HCT116 (cell line): ENCODE measurements around the gene GPRIN2. TPM values are rescaled to one million over a fixed set of nuclear protein-coding genes. Genes with fewer than 3 reads are reported as not detected.
A peak's percentile ranks its signal among the peaks of the same experiment; 100 is the strongest.

ENCODE experiments used
- ATAC-seq: fragments of 200-7000 bp; cut with Tn5 transposase; 2 replicates; pipeline ENCODE4 v1.9.1; 2020; ENCODE audit warnings: mild to moderate bottlenecking, moderate library complexity
- BruUV-seq: library from RNA; stranded (reverse); fragments of 400-500 nt; replicated peaks from 2 replicates; lab custom pipeline; 2021; lab: Mats Ljungman, UMichigan
- CTCF ChIA-PET: fragments of 300-600 bp; sonication (Branson Sonifier 250); formaldehyde crosslinking; loops from one replicate; lab custom pipeline; 2021; ENCODE audit warnings: antibody characterized with exemption; lab: Charles Lee
- POLR2A ChIA-PET: fragments of 300-600, 350-600 bp; sonication (Branson Sonifier 250); formaldehyde crosslinking; loops from one replicate; lab custom pipeline; 2021; ENCODE audit warnings: antibody characterized with exemption; lab: Charles Lee
- RAD21 ChIA-PET, 2 experiments: fragments of 300-600 bp; sonication (Branson Sonifier 250); formaldehyde crosslinking; loops; one replicate each; lab custom pipeline; 2023; ENCODE audit warnings: low total read pairs in 2 of 2; ENCODE audit not compliant: uncharacterized antibody in 2 of 2, unreplicated experiment in 2 of 2, low non-redundant PET in 1 of 2; lab: Charles Lee
- DNase-seq: peaks from one replicate; pipeline ENCODE4 v3.0.0-alpha.2; 2010; ENCODE audit warnings: low read depth, low spot score
- H2AFZ ChIP-seq: fragments of 200-600 bp; shearing (Covaris generic), sonication (generic); 2 replicates; pipeline ENCODE4 v1.6.1; 2017; ENCODE audit warnings: low read depth, mixed run types, mixed read lengths, antibody characterized with exemption, low read length; ENCODE audit not compliant: poor library complexity, severe bottlenecking
- H3K27ac ChIP-seq: 2 replicates; pipeline ENCODE4 v1.5.1; 2012; ENCODE audit warnings: low read depth, low read length
- H3K27me3 ChIP-seq: fragments of 200-600 bp; sonication (generic); 2 replicates; pipeline ENCODE4 v1.6.1; 2016; ENCODE audit warnings: mixed run types, low read length, mixed read lengths; ENCODE audit not compliant: insufficient read depth
- H3K36me3 ChIP-seq, 2 experiments: fragments of 200-500 bp in 1 of 2; fragments of 200-600 bp in 1 of 2; sonication (Bioruptor generic) in 1 of 2; sonication (generic) in 1 of 2; 2 replicates each; pipeline versions ENCODE4 v1.5.1 to v1.6.1; 2014 to 2016; ENCODE audit warnings: low read length in 2 of 2, inconsistent platforms in 1 of 2, mixed read lengths in 1 of 2, mixed run types in 1 of 2; ENCODE audit not compliant: insufficient read depth in 2 of 2, control insufficient read depth in 1 of 2
- H3K4me1 ChIP-seq, 2 experiments: fragments of 200-600 bp in 1 of 2; sonication (generic) in 1 of 2; 2 replicates each; pipeline versions ENCODE4 v1.5.1 to v1.6.1; 2012 to 2017; ENCODE audit warnings: low read length in 2 of 2, inconsistent platforms in 1 of 2, mild to moderate bottlenecking in 1 of 2, mixed read lengths in 1 of 2, mixed run types in 1 of 2, moderate library complexity in 1 of 2; ENCODE audit not compliant: insufficient read depth in 2 of 2, control insufficient read depth in 1 of 2
- H3K4me2 ChIP-seq: fragments of 200-600 bp; sonication (generic); 2 replicates; pipeline ENCODE4 v1.6.1; 2017; ENCODE audit warnings: mixed run types, low read length, mixed read lengths
- H3K4me3 ChIP-seq, 2 experiments: fragments of 200-600 bp in 1 of 2; sonication (generic) in 1 of 2; replicated peaks in 1 of 2; 2 replicates each; pipeline ENCODE4 v1.5.1; 2011 to 2016; ENCODE audit warnings: low read length in 2 of 2, control low read depth in 1 of 2, low read depth in 1 of 2, mild to moderate bottlenecking in 1 of 2, mixed read lengths in 1 of 2, mixed run types in 1 of 2
- H3K79me2 ChIP-seq: fragments of 200-600 bp; sonication (generic); 2 replicates; pipeline ENCODE4 v1.6.1; 2017; ENCODE audit warnings: mild to moderate bottlenecking, mixed run types, low read length, moderate library complexity, mixed read lengths; ENCODE audit not compliant: insufficient read depth
- H3K9ac ChIP-seq: fragments of 200-600 bp; sonication (generic); 2 replicates; pipeline ENCODE4 v1.6.1; 2016; ENCODE audit warnings: low read length, mixed read lengths
- H3K9me2 ChIP-seq: fragments of 200-600 bp; sonication (generic), shearing (Covaris generic); 2 replicates; pipeline ENCODE4 v1.6.1; 2017; ENCODE audit warnings: mixed run types, mild to moderate bottlenecking, moderate library complexity; ENCODE audit not compliant: insufficient read depth
- H3K9me3 ChIP-seq, 2 experiments: fragments of 200-500 bp in 1 of 2; fragments of 200-600 bp in 1 of 2; sonication (Bioruptor generic) in 1 of 2; sonication (generic) in 1 of 2; 2 replicates each; pipeline ENCODE4 v1.6.1; 2014 to 2017; ENCODE audit warnings: low read length in 2 of 2, mixed read lengths in 2 of 2, inconsistent platforms in 1 of 2, low read depth in 1 of 2, mild to moderate bottlenecking in 1 of 2, mixed run types in 1 of 2, moderate library complexity in 1 of 2; ENCODE audit not compliant: control insufficient read depth in 1 of 2, insufficient read depth in 1 of 2
- H4K20me1 ChIP-seq: fragments of 200-600 bp; sonication (generic), shearing (Covaris generic); 2 replicates; pipeline ENCODE4 v1.6.1; 2017; ENCODE audit warnings: mixed run types, mild to moderate bottlenecking, moderate library complexity; ENCODE audit not compliant: insufficient read depth
- CBX3 ChIP-seq: IDR thresholded peaks from 2 replicates; pipeline ENCODE4 v1.6.1; 2012; ENCODE audit warnings: low read depth
- CEBPB ChIP-seq: IDR thresholded peaks from 2 replicates; pipeline ENCODE4 v1.6.1; 2012; ENCODE audit warnings: low read depth
- CTCF ChIP-seq, 3 experiments: fragments of 200-600 bp in 1 of 3; sonication (generic) in 1 of 3; IDR thresholded peaks in 2 of 3; conservative IDR thresholded peaks in 1 of 3; 2 replicates each; pipeline ENCODE4 v1.5.1; 2012 to 2017; ENCODE audit warnings: low read depth in 2 of 3, low read length in 2 of 3, antibody characterized with exemption in 1 of 3, borderline replicate concordance in 1 of 3, control low read depth in 1 of 3, mild to moderate bottlenecking in 1 of 3, mixed read lengths in 1 of 3, mixed run types in 1 of 3, moderate library complexity in 1 of 3; ENCODE audit not compliant: insufficient read depth in 1 of 3
- EGR1 ChIP-seq: IDR thresholded peaks from 2 replicates; pipeline ENCODE4 v1.6.1; 2012; ENCODE audit warnings: low read depth
- ELF1 ChIP-seq: IDR thresholded peaks from 2 replicates; pipeline ENCODE4 v1.6.1; 2012; ENCODE audit warnings: low read depth, borderline replicate concordance
- EZH2phosphoT487 ChIP-seq: fragments of 200-600 bp; IDR thresholded peaks from 2 replicates; pipeline ENCODE4 v1.6.1; 2018; ENCODE audit warnings: antibody characterized with exemption, borderline replicate concordance
- FOSL1 ChIP-seq: IDR thresholded peaks from 2 replicates; pipeline ENCODE4 v1.6.1; 2012; ENCODE audit warnings: low read depth
- JUND ChIP-seq: IDR thresholded peaks from 2 replicates; pipeline ENCODE4 v1.6.1; 2012
- POLR2AphosphoS5 ChIP-seq: IDR thresholded peaks from 2 replicates; pipeline ENCODE4 v1.6.1; 2011; ENCODE audit warnings: mild to moderate bottlenecking, low read depth, low read length, moderate library complexity
- RAD21 ChIP-seq: IDR thresholded peaks from 2 replicates; pipeline ENCODE4 v1.6.1; 2012; ENCODE audit warnings: low read depth, mild to moderate bottlenecking
- SIN3A ChIP-seq: IDR thresholded peaks from 2 replicates; pipeline ENCODE4 v1.6.1; 2012; ENCODE audit warnings: low read depth
- SRF ChIP-seq: IDR thresholded peaks from 2 replicates; pipeline ENCODE4 v1.6.1; 2012; ENCODE audit warnings: low read depth
- TCF7L2 ChIP-seq: IDR thresholded peaks from 2 replicates; pipeline ENCODE4 v1.7.0; 2011; ENCODE audit warnings: borderline replicate concordance, inconsistent platforms; ENCODE audit not compliant: insufficient read depth, insufficient read length; ENCODE audit errors: extremely low read depth
- YY1 ChIP-seq: IDR thresholded peaks from 2 replicates; pipeline ENCODE4 v1.6.1; 2011; ENCODE audit warnings: low read length, low read depth, moderate library complexity, mild to moderate bottlenecking; ENCODE audit not compliant: insufficient replicate concordance; ENCODE audit errors: extremely low read depth
- ZBTB33 ChIP-seq: IDR thresholded peaks from 2 replicates; pipeline ENCODE4 v1.6.1; 2011; ENCODE audit warnings: mild to moderate bottlenecking, low read length, moderate library complexity; ENCODE audit not compliant: insufficient replicate concordance; ENCODE audit errors: extremely low read depth
- ZFX ChIP-seq: fragments of 450-650 bp; IDR thresholded peaks from 2 replicates; pipeline ENCODE4 v1.6.1; 2017
- ZNF274 ChIP-seq: fragments of 200-500 bp; sonication (Bioruptor generic); IDR thresholded peaks from 2 replicates; pipeline ENCODE4 v1.6.1; 2014; ENCODE audit warnings: mild to moderate bottlenecking, low read depth, low read length, inconsistent platforms
- intact Hi-C: fragments of 100-400 bp; cut with micrococcal nuclease; formaldehyde crosslinking; loops from 2 replicates; pipeline ENCODE4 v1.10.0; 2022
- total RNA-seq: library from RNA; stranded (reverse); gene quantifications from one replicate; pipeline ENCODE4 v1.2.1, GENCODE V29; 2021; ENCODE audit not compliant: unreplicated experiment

The GPRIN2 gene
- total RNA-seq, 1 experiment from 2014 or later: 1.7 TPM

- ChIA-PET CTCF (no interaction called here), POLR2A (no interaction called here), RAD21 (no interaction called here)
- intact Hi-C loops: no loop called here
- no peaks in the 10 kb centered on the region for H3K9me2 ChIP-seq
- no peak for ATAC-seq
- no peak for DNase-seq
- H3K4me3 ChIP-seq: no peak overlapping the region
- no peaks in the 10 kb centered on the region for H3K79me2 ChIP-seq
- H3K9ac ChIP-seq: peak overlapping the region; percentile 54; the same call in 1 of the 2 replicates
- no peaks in the 10 kb centered on the region for H3K36me3 ChIP-seq
- BruUV-seq: no TSS peak
- H4K20me1 ChIP-seq: no peaks in the 10 kb centered on the region
- H2AFZ ChIP-seq: no peak overlapping the region
- H3K27me3 ChIP-seq: no peaks in the 10 kb centered on the region
- TF ChIP-seq ZFX (no peak), RAD21 (no peak), FOSL1 (no peak), SIN3A (no peak), CBX3 (no peak), ELF1 (no peak), SRF (no peak), ZNF274 (no peak), POLR2AphosphoS5 (no peak), EGR1 (no peak), EZH2phosphoT487 (no peak)
- peak overlapping the region; percentile 56; the same call in 1 of the 2 replicates for H3K4me2 ChIP-seq
- peaks cover 29 to 45% of the 10 kb centered on the region in 2 experiments for H3K4me1 ChIP-seq
- H3K9me3 ChIP-seq: peaks cover 0 to 4% of the 10 kb centered on the region in 2 experiments; a peak in 1 of 4 replicates
- H3K27ac ChIP-seq: peak overlapping the region; percentile 65; the same call in 1 of the 2 replicates
Observed at GRCh38 chr10:46522295-46523118, 34.0 kb downstream of the GPRIN2 start.

- Histone ChIP-seq H3K27me3 (no peaks in the 10 kb centered on the region), H3K9me2 (no peaks in the 10 kb centered on the region), H4K20me1 (no peaks in the 10 kb centered on the region), H2AFZ (no peak overlapping the region), H3K4me1 (peaks cover 29 to 47% of the 10 kb centered on the region in 2 experiments), H3K36me3 (no peaks in the 10 kb centered on the region), H3K79me2 (no peaks in the 10 kb centered on the region), H3K9me3 (peaks cover 0 to 3% of the 10 kb centered on the region in 2 experiments; a peak in 1 of 4 replicates), H3K9ac (no peak overlapping the region), H3K4me3 (no peak overlapping the region), H3K27ac (no peak overlapping the region), H3K4me2 (no peak overlapping the region)
- RAD21 ChIA-PET: no interaction called here
- no TSS peak for BruUV-seq
- CTCF ChIA-PET: no interaction called here
- no peak for ATAC-seq
- DNase-seq: no peak
- intact Hi-C loops: no loop called here
- POLR2A ChIA-PET: no interaction called here
- TF ChIP-seq CEBPB (no peak), ZBTB33 (no peak), CTCF (IDR thresholded peaks at IDR 0.05 in 2 of 3, conservative IDR thresholded peaks at IDR 0.05 in 1 of 3; ENCODE audit: borderline replicate concordance in 1 of 3, insufficient read depth in 1 of 3, low read depth in 2 of 3, low read length in 2 of 3) (no peak), POLR2AphosphoS5 (no peak), TCF7L2 (no peak), YY1 (no peak), SIN3A (no peak), JUND (no peak), CBX3 (no peak)
Observed at GRCh38 chr10:46520941-46521340, 35.5 kb downstream of the GPRIN2 start.
